IMR-90 (cell line): ENCODE measurements around the gene ATP4B.

ENCODE experiments used
- CEBPB ChIP-seq: IDR thresholded peaks from 2 replicates; pipeline ENCODE4 v1.6.1; 2012; ENCODE audit warnings: low read depth, low read length, improper control_type of control experiment
- CTCF ChIP-seq: conservative IDR thresholded peaks from 2 replicates; pipeline ENCODE4 v1.5.1; 2012; ENCODE audit warnings: mild to moderate bottlenecking, low read depth, low read length, improper control_type of control experiment
- MAFK ChIP-seq: IDR thresholded peaks from 2 replicates; pipeline ENCODE4 v1.6.1; 2012; ENCODE audit warnings: low read depth, low read length, improper control_type of control experiment
- MAZ ChIP-seq: IDR thresholded peaks from 2 replicates; pipeline ENCODE4 v1.6.1; 2012; ENCODE audit warnings: low read depth, mild to moderate bottlenecking, low read length, improper control_type of control experiment, moderate library complexity, borderline replicate concordance
- POLR2A ChIP-seq: IDR thresholded peaks from 2 replicates; pipeline ENCODE4 v1.6.1; 2012; ENCODE audit warnings: mild to moderate bottlenecking, low read depth, low read length
- RAD21 ChIP-seq: IDR thresholded peaks from 2 replicates; pipeline ENCODE4 v1.6.1; 2012; ENCODE audit warnings: low read length, improper control_type of control experiment
- RCOR1 ChIP-seq: IDR thresholded peaks from 2 replicates; pipeline ENCODE4 v1.6.1; 2012; ENCODE audit warnings: mild to moderate bottlenecking, low read length, improper control_type of control experiment; ENCODE audit not compliant: insufficient replicate concordance

GRCh38 chr13:113630296-113630695 lies 27.7 kb downstream of the ATP4B start:
- TF ChIP-seq MAFK (no peak), POLR2A (no peak), CTCF (no peak), RCOR1 (no peak), MAZ (no peak), RAD21 (no peak), CEBPB (no peak)
